NCI-H187 treated with DMSO at 0.1 percent for 48 hours (cell line): ENCODE data around the gene FAM83C.
A peak's percentile ranks its signal among the peaks of the same experiment; 100 is the strongest.
"Not testable (repeated sequence)": the region's sequence is repeated elsewhere in the genome, so short reads cannot be mapped to it uniquely, and the experiment has no call there.

Experiments
- DNase-seq: peaks from one replicate; lab custom pipeline; 2025; lab: John Stamatoyannopoulos, UW

Gene FAM83C

DNA sequence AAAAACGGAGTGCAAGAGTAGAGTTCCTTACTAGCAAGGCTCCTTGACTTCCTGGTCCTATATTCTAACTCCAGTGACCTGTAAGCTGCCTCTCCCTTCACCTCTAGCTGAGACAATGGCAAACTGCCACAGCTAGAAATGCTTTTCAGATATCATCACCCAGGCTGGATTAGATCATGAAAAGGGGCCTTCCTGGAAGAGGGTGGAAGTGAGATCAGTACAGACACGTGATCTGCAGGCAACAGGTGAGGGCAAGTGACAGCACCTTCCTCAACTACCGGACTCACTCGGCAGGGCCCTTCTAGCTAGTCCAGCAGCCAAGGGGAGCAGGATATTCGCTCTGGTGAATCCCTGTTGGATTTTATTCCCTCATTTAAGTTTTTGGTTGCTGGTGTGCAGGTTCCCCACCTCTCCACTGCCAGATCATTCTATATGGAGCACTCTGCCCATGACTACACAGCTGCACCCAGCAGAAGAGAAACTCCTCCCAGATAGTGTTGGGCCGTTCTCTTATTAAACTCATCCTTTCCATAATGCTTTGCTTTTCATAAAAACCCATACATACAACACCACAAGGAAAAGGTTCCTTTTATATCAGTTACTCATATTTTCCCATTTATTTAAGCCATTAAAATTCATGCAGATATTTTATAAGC lies 26.4 kb upstream of the FAM83C start:
- DNase-seq, result no peak

DNA sequence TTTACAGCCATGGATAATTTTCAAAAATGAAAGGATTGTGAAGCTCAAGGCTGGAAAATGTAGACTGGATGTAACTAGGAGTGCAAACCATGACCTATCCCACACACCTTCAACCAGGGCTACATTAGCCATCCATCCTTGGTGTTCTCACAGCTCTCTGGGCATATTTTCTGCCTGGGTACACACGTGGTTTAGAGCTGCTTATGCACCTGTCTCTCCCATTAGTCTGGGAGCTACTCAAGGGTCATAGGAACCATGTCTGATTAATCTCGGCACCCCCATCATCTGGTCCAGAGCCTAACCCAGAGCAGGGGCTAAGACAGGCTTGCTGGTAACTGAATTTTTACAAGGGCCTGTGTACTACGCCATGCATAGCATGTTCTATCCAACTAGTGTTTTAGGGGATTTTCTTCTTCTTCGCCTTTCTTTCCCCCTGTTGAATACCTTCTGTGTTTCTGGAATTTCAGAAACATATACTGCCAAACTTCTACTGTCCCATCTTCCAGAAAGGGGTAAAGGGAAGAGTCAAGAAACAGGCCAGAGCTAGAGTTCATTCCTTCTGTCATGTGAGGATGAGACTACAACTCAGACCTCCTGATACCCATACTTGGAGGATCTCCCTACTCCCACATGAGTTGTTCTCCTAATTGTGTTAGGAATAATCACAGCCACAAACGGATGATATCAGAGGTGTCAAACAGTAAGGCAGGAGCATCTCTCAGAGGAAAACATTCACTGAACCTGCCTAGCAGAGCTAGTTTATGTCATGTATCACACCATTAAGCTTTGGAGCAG lies 25.4 kb upstream of the FAM83C start:
- DNase-seq, result no peak

DNA sequence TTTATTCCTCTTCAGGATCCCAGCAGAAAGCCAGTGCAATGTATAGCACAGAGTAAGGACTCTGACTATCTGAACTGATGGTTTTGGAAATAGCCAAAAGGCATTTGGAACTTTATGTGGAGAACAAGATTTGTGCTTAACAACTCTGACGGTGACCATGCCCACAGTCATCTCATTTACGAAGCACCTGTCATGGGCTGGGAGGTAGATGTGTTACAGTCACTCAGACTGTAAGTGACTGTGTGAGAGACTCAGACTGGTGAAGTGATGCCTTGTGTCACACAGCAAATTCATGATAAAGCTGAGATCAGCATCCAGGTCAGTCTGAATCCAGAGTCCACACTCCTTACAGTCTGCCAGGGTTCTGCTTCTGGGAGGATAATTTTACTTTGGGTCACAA lies 23.9 kb upstream of the FAM83C start:
- no peak for DNase-seq

DNA sequence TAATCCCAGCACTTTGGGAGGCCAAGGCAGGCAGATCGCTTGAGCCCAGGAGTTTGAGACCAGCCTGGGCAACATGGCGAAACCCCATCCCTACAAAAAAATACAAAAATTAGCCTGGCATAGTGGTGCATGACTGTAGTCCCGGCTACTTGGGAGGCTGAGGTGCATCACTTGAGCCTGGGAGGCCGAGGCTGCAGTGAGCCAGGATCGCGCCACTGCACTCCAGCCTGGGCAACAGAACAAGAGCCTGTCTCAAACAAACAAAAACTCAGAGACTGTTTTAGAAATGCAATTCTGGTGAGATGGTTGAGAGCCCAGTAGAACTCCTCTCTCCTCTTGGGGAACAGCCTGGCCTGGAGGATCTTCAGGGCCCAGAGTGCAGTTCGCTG lies 23.4 kb upstream of the FAM83C start:
- DNase-seq, result not testable (repeated sequence)

DNA sequence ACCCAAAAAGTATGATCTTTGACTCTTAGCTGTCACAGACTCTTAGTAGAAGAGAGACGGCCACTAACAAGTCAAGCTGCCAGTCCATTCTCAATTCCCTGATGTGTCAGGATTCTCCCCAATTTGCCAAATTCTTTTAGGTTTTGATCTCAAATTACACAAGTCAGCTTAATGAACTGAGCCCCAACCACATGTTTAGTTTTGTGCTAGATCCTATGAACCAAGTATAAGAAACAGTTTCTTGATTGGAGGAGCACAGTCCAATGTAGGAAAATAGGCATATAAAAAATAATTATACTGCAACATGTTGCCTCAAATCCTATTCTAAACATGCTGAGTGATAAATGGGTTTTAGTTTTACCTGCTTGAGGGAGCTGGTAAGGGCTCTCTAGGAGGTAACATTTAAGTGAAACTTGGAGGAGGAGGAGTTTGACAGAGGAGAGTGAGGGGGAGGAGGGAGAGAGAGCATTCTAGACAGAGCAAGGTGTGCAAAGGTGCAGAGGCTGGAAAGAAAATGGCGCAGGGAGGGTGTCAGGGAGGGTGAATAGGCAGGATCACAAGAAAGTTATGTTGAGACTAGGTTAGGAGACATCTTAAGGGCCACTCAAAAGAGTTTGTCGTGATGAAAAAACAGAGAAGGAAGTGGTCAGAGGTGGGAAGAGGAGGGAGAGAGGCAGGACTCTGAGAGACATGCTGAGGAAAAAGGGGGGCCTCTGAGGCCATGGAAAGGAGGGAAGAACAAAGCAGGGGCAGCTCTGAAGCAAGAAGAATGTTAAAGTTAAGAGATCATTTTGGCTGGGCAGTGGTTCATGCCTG lies 22.8 kb upstream of the FAM83C start:
- no peak for DNase-seq

DNA sequence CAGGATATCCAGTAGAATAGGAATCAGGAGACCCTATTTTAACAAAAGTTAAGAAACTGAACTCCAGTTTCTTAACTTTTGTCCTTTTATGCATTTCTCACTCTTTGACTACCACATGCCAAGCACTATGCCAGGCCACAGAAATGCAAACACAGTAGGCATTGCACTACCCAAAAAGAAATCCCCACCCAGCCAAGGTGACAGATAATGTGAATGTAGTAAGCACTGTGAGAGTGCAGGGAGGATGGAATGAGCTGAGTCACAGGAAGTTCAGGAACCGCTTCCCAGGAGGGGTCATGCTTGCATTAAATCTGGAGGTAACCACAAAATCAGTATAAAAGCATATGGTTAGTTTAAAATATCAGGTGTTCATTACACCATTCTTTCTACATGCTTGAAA lies 20.1 kb upstream of the FAM83C start:
- DNase-seq, result no peak

DNA sequence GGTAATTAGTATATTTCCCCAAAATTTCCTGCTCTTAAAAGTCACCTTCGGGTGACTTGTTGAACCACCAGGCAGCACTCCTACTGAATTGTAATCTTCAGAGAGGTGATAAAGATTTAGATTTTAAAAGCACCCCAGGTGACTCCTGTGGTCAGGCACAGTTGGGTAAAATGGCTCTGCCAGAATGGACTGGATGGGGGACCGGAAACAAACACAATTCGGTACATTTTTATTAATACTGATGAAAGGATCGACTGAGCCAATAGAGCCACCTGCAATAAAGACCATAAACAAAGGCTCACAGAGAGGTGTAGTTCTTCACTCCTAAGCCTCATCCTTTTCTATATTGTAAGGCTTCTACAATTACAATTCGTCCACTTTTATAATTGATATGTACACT lies 19.6 kb upstream of the FAM83C start:
- DNase-seq, result no peak

DNA sequence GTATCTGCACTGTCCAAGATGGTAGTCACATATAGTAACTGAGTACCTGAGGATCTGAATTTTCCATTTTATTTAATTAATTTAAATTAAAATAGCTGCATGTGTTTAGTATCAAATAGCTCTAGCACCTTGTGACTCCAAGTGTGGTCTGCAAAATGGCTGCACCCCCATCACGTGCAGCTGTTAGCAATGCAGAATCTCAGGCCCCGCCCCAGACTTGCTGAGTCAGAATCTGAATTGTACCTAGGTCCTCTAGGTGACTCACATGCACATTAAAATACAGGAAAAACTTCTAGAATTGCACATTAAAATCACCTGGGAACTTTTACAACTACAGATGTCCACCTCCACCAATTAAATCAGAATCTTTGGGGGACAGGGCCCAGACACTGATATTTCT lies 19.2 kb upstream of the FAM83C start:
- no peak for DNase-seq

DNA sequence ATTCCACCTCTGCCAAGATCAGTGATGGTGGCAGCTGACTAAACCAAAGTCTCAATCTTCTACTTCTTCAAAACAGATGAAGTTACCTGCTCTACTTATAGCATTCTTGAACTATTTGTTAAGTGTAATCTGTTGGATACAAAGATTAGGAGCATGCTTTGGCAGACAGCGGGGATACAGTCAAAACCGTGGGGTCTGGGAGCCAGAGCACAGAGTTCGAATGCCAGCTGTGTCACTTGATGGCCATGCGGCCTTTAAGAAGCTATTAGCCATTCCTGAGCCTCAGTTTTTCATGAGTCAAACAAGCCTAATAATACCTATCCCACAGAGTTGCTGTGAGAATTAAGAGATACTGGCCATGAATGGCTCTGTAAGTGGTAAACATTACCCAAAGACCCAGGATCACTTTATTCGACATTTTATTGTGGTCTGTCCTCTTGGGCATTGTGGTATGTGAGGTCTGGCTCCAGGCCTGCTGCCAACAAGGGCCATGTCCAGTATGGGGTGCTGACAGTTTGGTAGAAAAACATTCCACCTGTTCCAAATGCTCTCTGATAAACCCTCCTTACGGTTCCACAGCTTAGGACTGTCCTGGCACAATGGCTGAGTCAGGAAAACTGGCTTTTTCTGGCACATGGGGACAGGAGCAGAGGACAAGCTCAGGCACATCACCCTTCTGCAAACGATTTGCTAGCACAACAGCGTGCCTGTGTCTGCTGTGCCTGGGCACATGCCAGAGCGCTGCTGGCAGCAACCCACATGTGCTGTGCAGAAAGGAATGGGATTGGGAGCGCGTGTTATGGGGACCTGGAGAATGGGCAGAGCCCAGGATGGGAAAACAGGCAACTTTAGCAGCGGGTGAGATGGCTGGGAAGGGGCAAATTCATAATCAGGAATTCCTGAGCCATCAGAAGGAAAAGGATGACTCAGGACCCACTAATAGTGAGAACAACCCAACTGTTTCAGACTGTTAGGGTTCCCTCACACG lies 15.7 kb upstream of the FAM83C start:
- DNase-seq, result no peak

DNA sequence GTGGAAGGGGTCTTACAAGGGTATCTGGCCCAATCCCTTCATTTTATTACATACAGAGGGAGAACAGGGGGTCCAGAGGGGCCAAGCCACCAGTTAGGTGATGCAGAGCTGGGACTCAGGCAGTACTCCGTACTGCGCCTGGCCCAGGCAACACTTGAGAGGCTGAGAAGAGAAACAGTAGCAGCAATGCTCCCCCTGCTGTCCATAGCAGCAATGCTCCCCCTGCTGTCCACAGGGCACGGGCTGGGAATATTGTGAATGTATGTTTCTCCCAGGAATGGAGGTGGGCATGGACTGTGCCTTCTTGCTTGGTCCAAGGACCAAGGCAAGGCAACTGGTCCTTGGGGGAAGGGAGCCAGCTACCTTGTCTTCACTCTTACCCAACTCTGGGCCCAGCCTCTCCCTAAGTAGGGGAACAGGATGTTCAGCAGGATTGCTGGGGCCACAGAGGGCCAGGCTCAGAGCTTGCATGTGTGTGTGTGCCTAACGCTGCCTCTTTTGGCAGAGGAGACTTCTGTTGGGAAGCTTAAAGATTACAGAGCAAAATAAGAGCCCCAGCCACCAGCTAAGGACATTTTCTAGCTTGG lies 14.8 kb upstream of the FAM83C start:
- no peak for DNase-seq

DNA sequence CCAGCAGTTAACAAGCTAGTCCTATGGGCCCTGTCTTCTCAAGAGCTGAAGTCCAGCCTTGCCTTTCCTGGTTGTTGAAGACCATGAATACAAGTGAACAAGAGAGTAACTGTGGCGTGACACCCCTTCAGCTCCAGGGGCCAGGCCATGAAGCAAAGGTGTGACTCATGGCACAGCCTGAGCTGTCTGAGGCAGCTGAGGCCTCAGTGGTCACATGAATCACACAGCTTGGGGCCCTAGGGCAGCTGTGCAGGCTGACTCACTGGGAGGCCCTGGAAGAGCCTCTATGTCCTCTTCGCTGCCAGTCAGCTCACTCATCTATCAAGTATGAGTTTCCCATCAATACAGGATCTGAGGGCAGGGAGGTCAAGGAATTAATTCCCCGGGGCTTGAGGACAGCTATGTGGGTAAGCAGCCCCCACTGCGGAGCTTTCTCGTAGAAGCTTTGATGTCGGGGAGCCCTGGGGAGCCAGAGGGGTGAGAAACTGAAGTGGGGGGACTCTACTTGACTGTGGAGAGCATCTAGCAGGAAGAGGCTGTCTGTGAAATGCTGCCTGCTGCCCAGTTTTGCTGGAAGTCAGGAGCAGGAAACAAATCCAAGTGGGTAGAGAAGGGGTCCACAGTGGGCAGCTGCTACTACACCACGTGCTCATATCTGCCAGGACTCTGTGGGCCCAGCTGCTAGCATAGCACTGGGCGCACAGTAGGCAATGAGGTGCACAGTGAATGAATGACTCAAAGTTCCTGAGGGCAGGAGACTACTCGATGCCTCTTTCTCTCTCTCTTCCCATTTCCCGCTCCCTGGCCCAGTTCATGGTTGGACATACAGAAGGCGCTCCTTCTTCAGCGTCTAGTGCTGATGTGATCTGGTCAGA lies 13.7 kb upstream of the FAM83C start:
- DNase-seq, result no peak

DNA sequence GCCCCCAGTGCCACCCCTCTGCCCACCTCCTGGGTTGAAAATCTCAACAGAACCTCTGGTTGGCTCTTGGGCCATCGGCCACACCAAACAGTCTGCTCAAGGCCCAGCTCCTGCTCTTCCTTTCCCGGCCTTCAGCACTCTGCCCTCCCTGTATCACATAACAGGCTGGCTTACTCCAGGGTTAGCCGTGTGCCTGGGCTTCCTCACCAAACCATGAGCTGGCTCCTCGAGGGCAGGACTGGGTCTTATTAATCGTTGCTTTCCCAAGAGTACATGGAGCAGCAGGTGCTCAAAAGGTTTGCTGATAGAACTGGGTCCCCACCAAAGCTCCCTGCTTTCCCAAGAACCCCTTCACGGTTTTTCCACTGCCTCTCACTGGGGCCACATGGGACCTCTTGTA lies 12.7 kb upstream of the FAM83C start:
- no peak for DNase-seq

DNA sequence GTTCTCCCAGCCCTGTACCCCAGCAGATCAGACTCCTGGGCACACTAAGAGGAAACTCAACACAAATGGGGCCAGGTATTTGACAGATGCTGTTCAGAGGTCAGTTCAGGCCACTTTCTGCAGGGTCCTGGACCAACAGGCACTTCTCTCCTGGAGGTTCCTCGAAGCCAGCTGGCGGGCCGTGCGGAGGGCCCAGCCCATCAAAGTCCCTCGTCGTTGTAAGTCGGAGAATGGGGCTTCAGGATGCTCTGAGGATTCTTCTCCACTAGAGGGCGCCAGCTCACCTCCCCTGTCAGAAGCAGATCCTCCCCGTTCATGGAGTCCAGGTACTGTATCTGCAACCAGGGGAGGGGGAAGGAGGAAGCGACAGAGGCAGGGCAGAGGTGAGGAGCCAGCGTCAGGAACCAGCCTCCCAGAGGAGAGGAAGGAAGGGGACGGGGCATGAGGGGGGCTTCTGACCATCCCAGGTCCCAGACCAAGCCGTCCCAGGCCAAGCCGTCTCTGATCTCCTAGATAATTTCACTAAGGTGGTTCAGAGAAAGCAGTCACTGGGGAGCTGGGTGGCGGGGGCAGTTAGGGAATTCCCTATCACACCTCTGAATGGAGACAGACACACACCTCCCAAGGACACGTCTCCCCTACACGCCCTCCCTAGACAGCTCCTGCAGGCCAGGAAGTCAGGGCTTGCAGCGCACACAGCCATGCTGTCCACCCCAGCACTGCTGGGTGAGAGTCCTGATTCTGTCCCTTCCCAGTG lies 11.7 kb upstream of the FAM83C start:
- peak; percentile 62 for DNase-seq

DNA sequence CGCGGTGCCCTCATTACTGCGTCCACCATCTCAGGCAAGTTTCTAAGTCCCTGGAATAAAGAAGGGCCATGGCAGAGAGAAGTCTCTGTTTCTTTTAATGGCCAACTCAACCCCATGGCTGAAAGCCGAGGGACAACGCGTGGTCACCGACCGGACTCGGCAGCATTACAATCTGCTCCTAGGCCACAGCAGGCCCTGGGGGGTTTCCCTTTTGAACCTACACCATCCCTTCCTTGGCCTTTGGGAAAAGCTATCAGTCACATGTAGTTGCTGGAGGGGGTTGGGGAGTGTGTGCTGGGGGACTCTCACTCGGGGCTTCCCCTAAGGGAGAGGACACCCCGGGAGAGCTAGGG lies 11.1 kb upstream of the FAM83C start:
- no peak for DNase-seq

DNA sequence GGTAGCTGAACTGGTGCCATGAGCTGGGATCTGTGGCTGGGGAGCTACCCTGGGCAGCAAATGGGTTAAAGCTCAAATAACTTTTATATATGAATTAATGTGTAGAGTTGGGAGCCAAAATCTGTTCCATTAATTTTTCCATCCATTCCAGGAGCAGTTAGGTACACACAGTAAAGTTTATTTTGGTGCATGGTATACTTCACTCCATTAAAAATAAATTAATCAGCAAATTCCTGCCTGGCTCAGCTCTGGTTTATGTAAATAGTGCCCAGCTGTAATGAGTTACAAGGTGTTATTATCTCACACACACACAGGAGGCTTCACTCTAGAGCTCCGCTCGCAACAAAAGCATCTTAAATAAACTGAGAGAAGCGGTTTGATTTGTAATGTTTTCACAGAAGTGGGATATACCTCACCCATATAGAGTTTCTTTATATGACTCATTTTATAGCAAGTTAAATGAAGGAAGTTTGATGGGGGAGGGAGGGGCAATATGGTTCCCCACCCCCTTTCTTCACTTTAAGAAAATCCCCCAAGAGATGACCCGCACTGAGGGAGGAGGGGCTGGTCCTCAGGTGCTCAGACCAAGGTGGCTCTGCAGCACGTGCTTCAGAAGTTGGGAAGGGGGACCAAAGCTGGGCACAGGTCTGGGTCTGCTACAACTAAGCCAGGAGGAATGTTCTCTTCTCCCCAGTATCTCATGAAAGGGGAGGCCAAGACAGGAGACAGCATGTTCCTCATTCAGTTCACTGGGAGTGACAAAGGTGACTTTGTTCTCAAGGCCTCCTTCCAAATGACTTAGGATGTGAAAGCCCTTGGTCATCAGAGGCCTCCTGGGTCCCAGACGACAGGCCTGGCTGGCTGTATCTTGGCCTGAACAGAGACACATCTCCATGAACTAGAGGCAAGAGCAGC lies 10.5 kb upstream of the FAM83C start:
- no peak for DNase-seq

DNA sequence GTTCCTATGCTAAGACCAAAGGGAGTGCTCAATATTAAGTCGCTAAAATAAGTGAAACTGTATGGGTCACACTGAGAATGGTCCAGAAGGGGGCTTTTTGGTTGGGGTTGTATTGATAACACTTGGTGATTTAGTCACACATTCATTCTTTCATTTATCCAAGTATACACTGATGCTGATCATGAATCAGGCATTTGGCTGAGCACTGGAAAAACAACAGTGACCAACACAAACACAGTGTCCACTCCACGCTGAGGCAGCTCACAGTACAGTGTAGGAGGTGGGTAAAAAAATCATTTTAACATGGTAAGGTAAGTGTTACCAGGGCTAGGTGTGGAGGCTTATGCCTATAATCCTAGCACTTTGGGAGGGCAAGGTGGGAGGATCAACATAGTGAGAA lies 9.2 kb upstream of the FAM83C start:
- DNase-seq, result no peak

DNA sequence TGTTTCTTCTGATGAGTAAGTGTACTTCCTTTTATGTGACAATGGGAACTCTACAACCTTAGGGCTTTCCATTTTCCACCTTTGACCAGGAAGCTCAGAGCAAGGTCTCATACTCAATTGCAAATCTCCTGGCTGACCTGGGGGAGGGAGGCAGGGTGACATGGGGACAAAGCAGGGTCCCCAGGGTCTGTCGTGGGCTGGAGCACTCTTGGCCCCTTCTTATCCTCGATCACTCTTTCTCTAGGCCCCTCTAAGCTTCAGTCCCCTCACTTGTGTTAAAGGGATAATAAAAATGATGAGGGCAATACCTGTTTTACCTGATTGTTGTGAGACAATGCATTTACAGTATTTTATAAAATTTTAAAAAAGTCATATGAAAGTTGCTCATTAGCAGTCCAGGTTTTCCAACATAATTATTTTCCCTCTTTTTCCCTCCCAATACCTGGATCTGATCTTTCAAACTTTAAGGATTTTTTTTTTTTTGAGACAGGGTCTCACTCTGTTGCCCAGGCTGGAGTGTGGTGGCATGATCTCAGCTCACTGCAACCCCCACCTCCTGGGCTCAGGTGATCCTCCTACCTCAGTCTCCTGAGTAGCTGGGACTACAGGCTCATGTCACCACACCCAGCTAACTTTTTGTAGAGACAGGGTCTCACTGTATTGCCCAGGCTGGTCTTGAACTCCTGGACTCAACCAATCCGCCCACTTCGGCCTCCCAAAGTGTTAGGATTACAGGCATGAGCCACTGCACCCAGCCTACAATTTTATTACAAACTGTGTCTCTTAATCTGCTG lies 8.4 kb upstream of the FAM83C start:
- no peak for DNase-seq

DNA sequence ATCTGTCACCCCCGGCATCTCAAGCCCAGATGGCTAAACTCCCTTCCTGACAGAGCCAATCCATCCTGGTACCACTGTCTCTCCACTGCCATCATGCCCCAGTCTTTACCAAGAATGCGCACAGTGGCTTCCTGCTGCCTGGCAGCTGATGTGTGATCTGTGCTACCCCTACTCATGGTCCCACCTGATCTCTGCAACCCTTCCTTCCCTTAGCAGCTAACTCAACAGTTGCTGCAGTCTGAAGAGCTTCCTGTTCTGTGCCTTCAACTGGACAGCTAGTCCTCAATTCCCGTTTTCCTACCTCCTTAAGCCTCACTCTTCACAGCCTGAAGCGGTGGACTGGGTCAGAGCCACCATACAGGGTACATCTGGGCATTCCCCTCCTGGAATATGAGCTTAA lies 7.6 kb upstream of the FAM83C start:
- DNase-seq, result no peak
